GOT3 (cell line): ENCODE data around the gene NXT1.
"Not testable (repeated sequence)": the region's sequence is repeated elsewhere in the genome, so short reads cannot be mapped to it uniquely, and the experiment has no call there.

Experiments used
- DNase-seq: peaks from one replicate; lab custom pipeline; 2025; ENCODE audit warnings: mixed read lengths; lab: John Stamatoyannopoulos, UW

The NXT1 gene

GRCh38 chr20:23331450-23332350 is 18.9 kb upstream of the NXT1 start:
- DNase-seq = no peak

GRCh38 chr20:23332467-23332866 is 18.1 kb upstream of the NXT1 start:
- no peak for DNase-seq

- DNase-seq = no peak
Observed at GRCh38 chr20:23334111-23334510, 16.5 kb upstream of the NXT1 start.

GRCh38 chr20:23335521-23335920 is 15.1 kb upstream of the NXT1 start:
- DNase-seq = no peak

GRCh38 chr20:23336476-23336875 is 14.1 kb upstream of the NXT1 start:
- no peak for DNase-seq

- DNase-seq = no peak
Observed at GRCh38 chr20:23337312-23337711, 13.3 kb upstream of the NXT1 start.

- DNase-seq = no peak
Observed at GRCh38 chr20:23339986-23340385, 10.6 kb upstream of the NXT1 start.

- no peak for DNase-seq
Observed at GRCh38 chr20:23340524-23340923, 10.1 kb upstream of the NXT1 start.

- DNase-seq = no peak
Observed at GRCh38 chr20:23341073-23341472, 9.5 kb upstream of the NXT1 start.

GRCh38 chr20:23343590-23343989 is 7.0 kb upstream of the NXT1 start:
- DNase-seq = no peak

GRCh38 chr20:23344336-23344735 is 6.3 kb upstream of the NXT1 start:
- DNase-seq = no peak

GRCh38 chr20:23346002-23346401 is 4.6 kb upstream of the NXT1 start:
- DNase-seq = no peak

GRCh38 chr20:23347791-23348190 is 2.8 kb upstream of the NXT1 start:
- DNase-seq = no peak

- DNase-seq = not testable (repeated sequence)
Observed at GRCh38 chr20:23348510-23348909, 2.1 kb upstream of the NXT1 start.

GRCh38 chr20:23349338-23350195 is 1.0 kb upstream of the NXT1 start:
- no peak for DNase-seq

GRCh38 chr20:23350904-23351838 is 580 bp downstream of the NXT1 start:
- peak; percentile 25 for DNase-seq

GRCh38 chr20:23356203-23356602 is 5.6 kb downstream of the NXT1 start:
- DNase-seq = no peak

- peak; percentile 99 for DNase-seq
Observed at GRCh38 chr20:23357767-23358562, 7.4 kb downstream of the NXT1 start.

- no peak for DNase-seq
Observed at GRCh38 chr20:23358563-23358906, 7.9 kb downstream of the NXT1 start.

GRCh38 chr20:23358923-23359593 is 8.5 kb downstream of the NXT1 start:
- no peak for DNase-seq

GRCh38 chr20:23360531-23360930 is 9.9 kb downstream of the NXT1 start:
- no peak for DNase-seq
